IMR-90 (cell line): ENCODE results near the gene ACADS. TPM values are rescaled to one million over a fixed set of nuclear protein-coding genes. Genes with fewer than 3 reads are reported as not detected.

Experiments
- ATAC-seq: fragments of 200-7000 bp; cut with Tn5 transposase; 2 replicates; pipeline ENCODE4 v1.9.1; 2020; ENCODE audit warnings: low read depth, mild to moderate bottlenecking, moderate library complexity
- BruUV-seq: library from RNA; stranded (reverse); fragments of 400-500 nt; replicated peaks from 2 replicates; lab custom pipeline; 2021; lab: Mats Ljungman, UMichigan
- CTCF ChIA-PET: fragments of 300-600 bp; formaldehyde crosslinking; extraction: SDS; loops from one replicate; lab custom pipeline; 2021; ENCODE audit warnings: antibody characterized with exemption; lab: Yijun Ruan, JAX
- POLR2A ChIA-PET: fragments of 300-600 bp; sonication (Branson Sonifier 250); formaldehyde crosslinking; loops from one replicate; lab custom pipeline; 2022; ENCODE audit warnings: antibody characterized with exemption; ENCODE audit not compliant: unreplicated experiment; lab: Charles Lee
- DNase-seq: peaks from one replicate; pipeline ENCODE4 v3.0.0; 2013
- H2AFZ ChIP-seq: replicated peaks from 2 replicates; pipeline ENCODE3; 2013; ENCODE audit warnings: low read length, mild to moderate bottlenecking; ENCODE audit not compliant: poor library complexity
- H2AK5ac ChIP-seq: 2 replicates; pipeline ENCODE4 v1.6.1; 2013; ENCODE audit warnings: low read depth, low read length, inconsistent platforms
- H2AK9ac ChIP-seq: replicated peaks from 2 replicates; pipeline ENCODE3; 2013; ENCODE audit warnings: mild to moderate bottlenecking, low read depth, low read length, moderate library complexity; ENCODE audit not compliant: poor library complexity
- H2BK120ac ChIP-seq: 2 replicates; pipeline ENCODE4 v1.6.1; 2013; ENCODE audit warnings: low read depth, low read length, inconsistent platforms
- H2BK15ac ChIP-seq: 3 replicates; pipeline ENCODE4 v1.6.1; 2013; ENCODE audit warnings: low read depth, low read length, inconsistent platforms
- H2BK20ac ChIP-seq: 2 replicates; pipeline ENCODE4 v1.6.1; 2013; ENCODE audit warnings: low read depth, mild to moderate bottlenecking, inconsistent platforms, low read length, moderate library complexity
- H2BK5ac ChIP-seq: 2 replicates; pipeline ENCODE4 v1.6.1; 2013; ENCODE audit warnings: mild to moderate bottlenecking, low read depth, low read length, inconsistent platforms; ENCODE audit not compliant: poor library complexity, severe bottlenecking
- H3K14ac ChIP-seq: replicated peaks from 2 replicates; pipeline ENCODE4 v1.6.1; 2013; ENCODE audit warnings: low read depth, low read length, inconsistent platforms
- H3K18ac ChIP-seq: 2 replicates; pipeline ENCODE4 v1.6.1; 2013; ENCODE audit warnings: low read depth, low read length, control low read depth
- H3K23ac ChIP-seq: 2 replicates; pipeline ENCODE4 v1.6.1; 2013; ENCODE audit warnings: low read depth, low read length, inconsistent platforms
- H3K27ac ChIP-seq: 2 replicates; pipeline ENCODE4 v1.5.1; 2013; ENCODE audit warnings: mild to moderate bottlenecking, control low read depth, low read length; ENCODE audit not compliant: insufficient read depth
- H3K27me3 ChIP-seq: 2 replicates; pipeline ENCODE4 v1.6.1; 2013; ENCODE audit warnings: low read length; ENCODE audit not compliant: control insufficient read depth, insufficient read depth
- H3K36me3 ChIP-seq: 2 replicates; pipeline ENCODE4 v1.6.1; 2013; ENCODE audit warnings: low read length, mixed read lengths; ENCODE audit not compliant: control insufficient read depth, insufficient read depth
- H3K4ac ChIP-seq: 2 replicates; pipeline ENCODE4 v1.6.1; 2013; ENCODE audit warnings: low read depth, low read length, inconsistent platforms
- H3K4me1 ChIP-seq: 2 replicates; pipeline ENCODE4 v1.6.1; 2013; ENCODE audit warnings: low read length, mixed read lengths; ENCODE audit not compliant: control insufficient read depth, insufficient read depth
- H3K4me2 ChIP-seq: 2 replicates; pipeline ENCODE4 v1.6.1; 2013; ENCODE audit warnings: low read depth, mild to moderate bottlenecking, control low read depth, low read length, moderate library complexity
- H3K4me3 ChIP-seq: 2 replicates; pipeline ENCODE4 v1.5.1; 2013; ENCODE audit warnings: low read depth, mild to moderate bottlenecking, control low read depth, low read length, moderate library complexity; ENCODE audit not compliant: insufficient read depth
- H3K56ac ChIP-seq: 2 replicates; pipeline ENCODE4 v1.6.1; 2013; ENCODE audit warnings: low read length, inconsistent platforms; ENCODE audit not compliant: insufficient read depth; ENCODE audit errors: extremely low read depth
- H3K79me1 ChIP-seq, 2 experiments: 2 replicates each; pipeline ENCODE4 v1.6.1; 2013; ENCODE audit warnings: low read length in 2 of 2, inconsistent platforms in 1 of 2, low read depth in 1 of 2
- H3K9ac ChIP-seq: 2 replicates; pipeline ENCODE4 v1.6.1; 2013; ENCODE audit warnings: low read depth, low read length, control low read depth
- H3K9me1 ChIP-seq: 2 replicates; pipeline ENCODE4 v1.6.1; 2013; ENCODE audit warnings: low read length, inconsistent platforms; ENCODE audit not compliant: insufficient read depth
- H3K9me3 ChIP-seq: 2 replicates; pipeline ENCODE4 v1.6.1; 2013; ENCODE audit warnings: low read length; ENCODE audit not compliant: control insufficient read depth, insufficient read depth
- H4K20me1 ChIP-seq: 2 replicates; pipeline ENCODE4 v1.6.1; 2013; ENCODE audit warnings: low read length, inconsistent platforms; ENCODE audit not compliant: insufficient read depth
- H4K5ac ChIP-seq: 2 replicates; pipeline ENCODE4 v1.6.1; 2013; ENCODE audit warnings: mild to moderate bottlenecking, low read depth, low read length, control low read depth
- H4K8ac ChIP-seq, 2 experiments: 2 replicates each; pipeline ENCODE4 v1.6.1; 2013; ENCODE audit warnings: low read depth in 2 of 2, low read length in 2 of 2, control low read depth in 1 of 2, inconsistent platforms in 1 of 2
- H4K91ac ChIP-seq: 2 replicates; pipeline ENCODE4 v1.6.1; 2013; ENCODE audit warnings: low read depth, low read length, inconsistent platforms; ENCODE audit not compliant: insufficient read depth
- BHLHE40 ChIP-seq: fragments of 150-350 bp; IDR thresholded peaks from 2 replicates; pipeline ENCODE4 v1.6.1; 2016; ENCODE audit warnings: mild to moderate bottlenecking, low read depth, low read length
- CEBPB ChIP-seq: IDR thresholded peaks from 2 replicates; pipeline ENCODE4 v1.6.1; 2012; ENCODE audit warnings: low read depth, low read length, improper control_type of control experiment
- CHD1 ChIP-seq: IDR thresholded peaks from 2 replicates; pipeline ENCODE4 v1.6.1; 2012; ENCODE audit warnings: low read depth, low read length, improper control_type of control experiment
- ELK1 ChIP-seq: fragments of 150-350 bp; IDR thresholded peaks from 2 replicates; pipeline ENCODE4 v1.6.1; 2016; ENCODE audit warnings: low read depth, mild to moderate bottlenecking, low read length, moderate library complexity, borderline replicate concordance
- FOS ChIP-seq: fragments of 150-350 bp; IDR thresholded peaks from 2 replicates; pipeline ENCODE4 v1.6.1; 2016; ENCODE audit warnings: low read depth, low read length
- MAFK ChIP-seq: IDR thresholded peaks from 2 replicates; pipeline ENCODE4 v1.6.1; 2012; ENCODE audit warnings: low read depth, low read length, improper control_type of control experiment
- MAZ ChIP-seq: IDR thresholded peaks from 2 replicates; pipeline ENCODE4 v1.6.1; 2012; ENCODE audit warnings: low read depth, mild to moderate bottlenecking, low read length, improper control_type of control experiment, moderate library complexity, borderline replicate concordance
- MXI1 ChIP-seq: IDR thresholded peaks from 2 replicates; pipeline ENCODE4 v1.6.1; 2012; ENCODE audit warnings: low read depth, mild to moderate bottlenecking, low read length, moderate library complexity, borderline replicate concordance
- NFE2L2 ChIP-seq: fragments of 150-350 bp; IDR thresholded peaks from 2 replicates; pipeline ENCODE4 v1.6.1; 2016; ENCODE audit warnings: low read depth, mild to moderate bottlenecking, low read length
- POLR2A ChIP-seq: IDR thresholded peaks from 2 replicates; pipeline ENCODE4 v1.6.1; 2012; ENCODE audit warnings: mild to moderate bottlenecking, low read depth, low read length
- RAD21 ChIP-seq: IDR thresholded peaks from 2 replicates; pipeline ENCODE4 v1.6.1; 2012; ENCODE audit warnings: low read length, improper control_type of control experiment
- RCOR1 ChIP-seq: IDR thresholded peaks from 2 replicates; pipeline ENCODE4 v1.6.1; 2012; ENCODE audit warnings: mild to moderate bottlenecking, low read length, improper control_type of control experiment; ENCODE audit not compliant: insufficient replicate concordance
- RFX5 ChIP-seq: IDR thresholded peaks from 2 replicates; pipeline ENCODE4 v1.8.0; 2012; ENCODE audit warnings: low read depth, mild to moderate bottlenecking, low read length, moderate library complexity
- SMC3 ChIP-seq: fragments of 150-350 bp; IDR thresholded peaks from 2 replicates; pipeline ENCODE4 v1.6.1; 2016; ENCODE audit warnings: low read depth, mild to moderate bottlenecking, antibody characterized with exemption, low read length, moderate library complexity
- USF2 ChIP-seq: fragments of 150-350 bp; IDR thresholded peaks from 2 replicates; pipeline ENCODE4 v1.6.1; 2017; ENCODE audit warnings: mild to moderate bottlenecking, antibody characterized with exemption, low read length, low read depth
- WGBS, 2 experiments: methylation state at CpG; one replicate each; pipeline versions ENCODE4 v1.1.5 to v1.1.7; 2013; ENCODE audit warnings: missing lambda C conversion rate in 2 of 2; ENCODE audit not compliant: insufficient read length in 1 of 2; ENCODE audit errors: extremely low coverage in 2 of 2; 5-methylcytosine and 5-hydroxymethylcytosine counted together
- dilution Hi-C: fragments of 300-500 bp; cut with HindIII; formaldehyde crosslinking; loops from one replicate; pipeline ENCODE4 v1.14.3; 2018; ENCODE audit warnings: low sequenced_read_pairs; ENCODE audit not compliant: unreplicated experiment
- in situ Hi-C: fragments of 300-500 bp; cut with MboI; formaldehyde crosslinking; loops from 3 replicates; pipeline ENCODE4 v1.14.3; 2019; ENCODE audit warnings: low sequenced_read_pairs, inconsistent platforms, mixed read lengths
- intact Hi-C: fragments of 100-400 bp; cut with micrococcal nuclease; formaldehyde crosslinking; loops from 2 replicates; pipeline ENCODE4 v1.10.0; 2022
- polyA plus RNA-seq, 3 experiments: library from polyadenylated mRNA; depleted of rRNA; stranded (reverse); fragments of >200 nt; gene quantifications; 2 replicates each; pipeline ENCODE4 v1.2.3, GENCODE V29; 2012; ENCODE audit warnings: low replicate concordance in 1 of 3
- total RNA-seq: library from RNA; depleted of rRNA; stranded (reverse); fragments of >200 nt; gene quantifications from 2 replicates; pipeline ENCODE4 v1.2.3, GENCODE V29; 2012
- TF ChIP-seq, protein P1 (sequence below): conservative IDR thresholded peaks from 2 replicates; pipeline ENCODE4 v1.5.1; 2012; ENCODE audit warnings: mild to moderate bottlenecking, low read depth, low read length, improper control_type of control experiment

ACADS gene
- total and polyA plus RNA-seq, 2 of the 4 experiments (the other 2 are of a cell fraction): 2.9 to 5.5 TPM

DNA sequence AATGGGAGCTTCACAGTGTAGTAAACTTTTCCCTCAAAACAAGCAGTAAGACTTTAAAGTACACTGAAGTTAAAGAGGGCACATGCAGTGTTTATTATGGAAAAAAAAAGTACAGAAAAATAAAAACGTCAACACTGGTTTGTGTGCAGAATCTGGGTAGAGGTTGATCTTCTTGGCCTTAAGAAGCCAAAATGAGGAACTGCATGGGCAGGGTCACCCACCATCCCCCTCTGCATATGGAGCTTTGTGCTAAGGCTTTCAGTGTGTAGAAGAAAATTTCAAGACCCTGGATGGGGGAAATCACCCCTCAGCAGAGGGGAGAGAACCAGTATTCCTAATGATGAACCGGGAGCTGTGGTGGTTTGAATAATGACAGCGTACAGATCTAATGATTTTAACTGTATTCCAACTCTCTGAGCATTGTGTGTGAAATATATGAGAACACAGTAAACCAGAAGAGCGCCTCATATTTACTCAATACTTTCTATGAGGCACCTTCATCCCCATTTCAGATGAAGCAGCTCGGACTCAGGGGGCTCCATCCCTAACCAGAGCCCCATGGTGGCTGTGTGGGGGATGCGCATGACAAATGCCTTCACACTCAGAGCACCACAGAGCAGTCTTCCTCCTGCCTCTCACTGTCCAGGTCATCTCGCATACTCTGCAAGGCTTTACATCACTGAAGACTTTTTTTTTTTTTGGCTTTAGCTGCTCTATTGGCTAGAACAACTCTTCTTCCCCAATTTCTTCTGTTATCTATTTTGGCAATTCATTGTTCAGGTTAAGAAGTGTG is 33.4 kb downstream of the ACADS start:
- Histone ChIP-seq H4K20me1 (no peaks in the 10 kb centered on the region), H3K9me3 (peaks cover 3% of the 10 kb centered on the region; the same call in 1 of the 2 replicates), H3K4me2 (no peak overlapping the region), H3K56ac (no peak overlapping the region), H3K36me3 (peaks cover 20% of the 10 kb centered on the region), H3K79me1 (no peaks in the 10 kb centered on the region), H2BK120ac (no peak overlapping the region), H3K9ac (no peak overlapping the region), H3K23ac (no peak overlapping the region), H2AFZ (no peak overlapping the region), H3K4ac (no peak overlapping the region), H2BK20ac (no peak overlapping the region), H3K27ac (no peak overlapping the region), H3K18ac (no peak overlapping the region), H2AK9ac (no peak overlapping the region), H4K8ac (no peak overlapping the region), H3K9me1 (no peaks in the 10 kb centered on the region; the same call in 1 of the 2 replicates), H3K4me3 (no peak overlapping the region), H3K27me3 (no peaks in the 10 kb centered on the region), H4K91ac (no peak overlapping the region), H2AK5ac (no peak overlapping the region), H2BK15ac (no peak overlapping the region), H3K14ac (no peak overlapping the region), H3K4me1 (no peaks in the 10 kb centered on the region), H2BK5ac (no peak overlapping the region), H4K5ac (no peak overlapping the region)
- ChIA-PET POLR2A (no interaction called here), CTCF (no interaction called here)
- in situ Hi-C loops (no loop called here), dilution Hi-C loops (no loop called here), intact Hi-C loops (no loop called here)
- TF ChIP-seq MAFK: no peak
- TF ChIP-seq RAD21: no peak
- TF ChIP-seq RCOR1: no peak
- no peak for TF ChIP-seq CHD1
- TF ChIP-seq MAZ: no peak
- TF ChIP-seq USF2: no peak
- no peak for TF ChIP-seq ELK1
- TF ChIP-seq, protein P1, sequence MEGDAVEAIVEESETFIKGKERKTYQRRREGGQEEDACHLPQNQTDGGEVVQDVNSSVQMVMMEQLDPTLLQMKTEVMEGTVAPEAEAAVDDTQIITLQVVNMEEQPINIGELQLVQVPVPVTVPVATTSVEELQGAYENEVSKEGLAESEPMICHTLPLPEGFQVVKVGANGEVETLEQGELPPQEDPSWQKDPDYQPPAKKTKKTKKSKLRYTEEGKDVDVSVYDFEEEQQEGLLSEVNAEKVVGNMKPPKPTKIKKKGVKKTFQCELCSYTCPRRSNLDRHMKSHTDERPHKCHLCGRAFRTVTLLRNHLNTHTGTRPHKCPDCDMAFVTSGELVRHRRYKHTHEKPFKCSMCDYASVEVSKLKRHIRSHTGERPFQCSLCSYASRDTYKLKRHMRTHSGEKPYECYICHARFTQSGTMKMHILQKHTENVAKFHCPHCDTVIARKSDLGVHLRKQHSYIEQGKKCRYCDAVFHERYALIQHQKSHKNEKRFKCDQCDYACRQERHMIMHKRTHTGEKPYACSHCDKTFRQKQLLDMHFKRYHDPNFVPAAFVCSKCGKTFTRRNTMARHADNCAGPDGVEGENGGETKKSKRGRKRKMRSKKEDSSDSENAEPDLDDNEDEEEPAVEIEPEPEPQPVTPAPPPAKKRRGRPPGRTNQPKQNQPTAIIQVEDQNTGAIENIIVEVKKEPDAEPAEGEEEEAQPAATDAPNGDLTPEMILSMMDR: no peak
- TF ChIP-seq BHLHE40: no peak
- no peak for TF ChIP-seq NFE2L2
- TF ChIP-seq CEBPB: no peak
- no peak for TF ChIP-seq RFX5
- TF ChIP-seq SMC3: no peak
- TF ChIP-seq POLR2A: no peak
- no peak for TF ChIP-seq MXI1
- TF ChIP-seq FOS: no peak
- DNase-seq (no peak), ATAC-seq (no peak)
- no TSS peak for BruUV-seq
- WGBS, 2 experiments: no CpG with 5 or more reads among the region's 7 CpGs
